ENCODE data around the gene RBBP4. TPM values are rescaled to one million over a fixed set of nuclear protein-coding genes. Genes with fewer than 3 reads are reported as not detected.
"Not testable (repeated sequence)": the region's sequence is repeated elsewhere in the genome, so short reads cannot be mapped to it uniquely, and the experiment has no call there.

Gene RBBP4
- total RNA-seq, 1 experiment from 2014 or later = 279 TPM

DNA sequence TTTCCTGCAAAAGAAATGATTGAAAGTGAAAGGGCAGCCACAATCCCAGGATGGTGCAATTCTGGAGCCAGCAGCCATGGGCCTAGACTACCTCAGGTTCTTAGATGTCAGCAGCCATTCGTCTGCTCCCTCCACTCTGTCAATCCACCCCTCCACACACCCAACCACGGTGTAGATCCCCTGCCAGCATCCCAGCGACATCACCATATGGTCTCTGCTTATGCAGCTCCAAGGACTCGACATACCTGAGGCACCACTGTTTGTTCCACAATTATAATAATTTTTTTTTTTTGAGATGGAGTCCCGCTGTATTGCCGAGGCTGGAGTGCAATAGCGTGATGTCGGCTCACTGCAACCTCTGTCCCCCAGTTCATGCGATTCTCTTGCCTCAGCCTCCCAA lies 45.0 kb downstream of the RBBP4 start:
- no peak overlapping the region for H3K4me2 ChIP-seq (ENCODE audit: low read length)
- POLR2A ChIA-PET = no interaction called here
- no peaks in the 10 kb centered on the region for H4K20me1 ChIP-seq (ENCODE audit: insufficient read depth)
- H3K4me3 ChIP-seq (replicated peaks in 1 of 2; ENCODE audit: low read depth in 1 of 2, low read length in 2 of 2) = no peak overlapping the region
- no peaks in the 10 kb centered on the region for H3K79me2 ChIP-seq (ENCODE audit: insufficient read depth, low read length)
- CTCF ChIA-PET = interaction anchor here (1.1 kb wide), 1 partner anchor 16 kb away, joined by 3 read pairs; no protein-coding TSS in a partner anchor
- no peaks in the 10 kb centered on the region for H3K27me3 ChIP-seq (ENCODE audit: insufficient read depth, low read length)
- RAD21 ChIA-PET (ENCODE audit: low non-redundant PET in 1 of 2, low total read pairs in 2 of 2, uncharacterized antibody in 2 of 2, unreplicated experiment in 2 of 2) = no interaction called here
- no peak for ATAC-seq
- no peak overlapping the region for H3K9ac ChIP-seq (ENCODE audit: low read length)
- no peak overlapping the region for H3K27ac ChIP-seq (ENCODE audit: low read depth, low read length)
- H2AFZ ChIP-seq (ENCODE audit: low read depth, low read length, poor library complexity, severe bottlenecking) = no peak overlapping the region
- peaks cover 9 to 13% of the 10 kb centered on the region in 2 experiments for H3K4me1 ChIP-seq (ENCODE audit: control insufficient read depth in 1 of 2, insufficient read depth in 2 of 2, low read length in 2 of 2)
- H3K36me3 ChIP-seq (ENCODE audit: control insufficient read depth in 1 of 2, insufficient read depth in 2 of 2, low read length in 2 of 2) = no peaks in the 10 kb centered on the region
- BruUV-seq (replicated peaks) = no TSS peak
- intact Hi-C loops (cut with micrococcal nuclease) = no loop called here
- no peaks in the 10 kb centered on the region for H3K9me2 ChIP-seq (ENCODE audit: insufficient read depth)
- no peaks in the 10 kb centered on the region for H3K9me3 ChIP-seq (ENCODE audit: control insufficient read depth in 1 of 2, insufficient read depth in 1 of 2, low read depth in 1 of 2, low read length in 2 of 2)
- no peak for TF ChIP-seq RAD21 (IDR thresholded peaks at IDR 0.05; ENCODE audit: low read depth)
- no peak for DNase-seq (ENCODE audit: low read depth, low spot score)

DNA sequence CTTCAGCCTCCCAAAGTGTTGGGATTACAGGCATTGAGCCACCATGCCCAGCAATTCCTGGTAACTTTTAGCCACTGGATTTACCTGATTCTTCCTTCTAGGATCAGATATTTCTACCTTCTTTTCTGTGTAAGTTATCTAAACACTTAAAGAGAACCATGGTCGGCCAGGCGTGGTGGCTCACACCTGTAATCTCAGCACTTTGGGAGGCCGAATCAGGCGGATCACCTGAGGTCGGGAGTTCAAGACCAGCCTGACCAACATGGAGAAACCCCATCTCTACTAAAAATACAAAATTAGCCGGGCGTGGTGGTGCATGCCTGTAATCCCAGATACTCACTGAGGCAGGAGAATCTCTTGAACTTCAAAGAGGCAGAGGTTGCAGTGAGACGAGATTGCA lies 46.0 kb downstream of the RBBP4 start:
- H3K27ac ChIP-seq (ENCODE audit: low read depth, low read length); ATAC-seq; DNase-seq (ENCODE audit: low read depth, low spot score); BruUV-seq (replicated peaks); H3K79me2 ChIP-seq (ENCODE audit: insufficient read depth, low read length); RAD21 ChIA-PET (ENCODE audit: low non-redundant PET in 1 of 2, low total read pairs in 2 of 2, uncharacterized antibody in 2 of 2, unreplicated experiment in 2 of 2); intact Hi-C loops (cut with micrococcal nuclease); H3K36me3 ChIP-seq (ENCODE audit: control insufficient read depth in 1 of 2, insufficient read depth in 2 of 2, low read length in 2 of 2); H4K20me1 ChIP-seq (ENCODE audit: insufficient read depth); H3K4me3 ChIP-seq (replicated peaks in 1 of 2; ENCODE audit: low read depth in 1 of 2, low read length in 2 of 2); H3K9me2 ChIP-seq (ENCODE audit: insufficient read depth); H3K27me3 ChIP-seq (ENCODE audit: insufficient read depth, low read length); H3K4me2 ChIP-seq (ENCODE audit: low read length); H3K9ac ChIP-seq (ENCODE audit: low read length); H3K9me3 ChIP-seq (ENCODE audit: control insufficient read depth in 1 of 2, insufficient read depth in 1 of 2, low read depth in 1 of 2, low read length in 2 of 2); POLR2A ChIA-PET; H2AFZ ChIP-seq (ENCODE audit: low read depth, low read length, poor library complexity, severe bottlenecking): not testable (repeated sequence)
- CTCF ChIA-PET = interaction anchor here (0.6 kb wide), 1 partner anchor 20 kb away, joined by 3 read pairs; no protein-coding TSS in a partner anchor
- H3K4me1 ChIP-seq (ENCODE audit: control insufficient read depth in 1 of 2, insufficient read depth in 2 of 2, low read length in 2 of 2) = peaks cover 17 to 19% of the 10 kb centered on the region in 2 experiments

DNA sequence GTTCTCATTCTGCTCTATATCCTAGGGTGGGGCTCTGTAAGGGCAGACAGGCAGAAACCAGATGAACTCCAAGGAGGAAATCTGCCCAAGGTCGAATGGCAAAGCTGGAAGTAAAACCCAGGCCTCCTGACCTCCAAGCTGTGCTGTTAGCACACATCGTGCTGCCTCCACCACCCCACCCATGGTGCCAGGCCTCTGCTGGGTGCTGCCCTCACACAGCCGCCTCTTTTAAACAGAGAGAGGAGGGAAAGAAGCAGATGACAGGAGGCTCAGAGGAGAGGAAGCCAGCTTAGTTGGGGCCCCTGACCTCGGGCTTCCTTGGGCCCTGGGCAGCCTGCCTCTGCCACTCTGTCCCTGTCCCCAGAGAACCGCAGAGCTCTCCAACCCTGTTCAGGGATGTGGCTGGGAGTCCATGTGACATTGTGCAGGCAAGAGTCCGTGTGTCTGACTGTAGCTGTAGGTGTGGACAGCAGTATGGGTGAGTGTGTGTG lies 50.5 kb downstream of the RBBP4 start:
- peak; percentile 3; the same call in 1 of the 2 replicates for ATAC-seq
- DNase-seq (ENCODE audit: low read depth, low spot score) = no peak
- H2AFZ ChIP-seq (ENCODE audit: low read depth, low read length, poor library complexity, severe bottlenecking) = no peak overlapping the region
- intact Hi-C loops (cut with micrococcal nuclease) = no loop called here
- no TSS peak for BruUV-seq (replicated peaks)
- TF ChIP-seq ZFX (IDR thresholded peaks at IDR 0.05) (no peak), FOSL1 (IDR thresholded peaks at IDR 0.05; ENCODE audit: low read depth) (no peak), EZH2phosphoT487 (IDR thresholded peaks at IDR 0.05; ENCODE audit: borderline replicate concordance) (no peak), ATF3 (IDR thresholded peaks at IDR 0.05) (no peak), CEBPB (IDR thresholded peaks at IDR 0.05; ENCODE audit: low read depth) (no peak)
- TF ChIP-seq, protein P1, sequence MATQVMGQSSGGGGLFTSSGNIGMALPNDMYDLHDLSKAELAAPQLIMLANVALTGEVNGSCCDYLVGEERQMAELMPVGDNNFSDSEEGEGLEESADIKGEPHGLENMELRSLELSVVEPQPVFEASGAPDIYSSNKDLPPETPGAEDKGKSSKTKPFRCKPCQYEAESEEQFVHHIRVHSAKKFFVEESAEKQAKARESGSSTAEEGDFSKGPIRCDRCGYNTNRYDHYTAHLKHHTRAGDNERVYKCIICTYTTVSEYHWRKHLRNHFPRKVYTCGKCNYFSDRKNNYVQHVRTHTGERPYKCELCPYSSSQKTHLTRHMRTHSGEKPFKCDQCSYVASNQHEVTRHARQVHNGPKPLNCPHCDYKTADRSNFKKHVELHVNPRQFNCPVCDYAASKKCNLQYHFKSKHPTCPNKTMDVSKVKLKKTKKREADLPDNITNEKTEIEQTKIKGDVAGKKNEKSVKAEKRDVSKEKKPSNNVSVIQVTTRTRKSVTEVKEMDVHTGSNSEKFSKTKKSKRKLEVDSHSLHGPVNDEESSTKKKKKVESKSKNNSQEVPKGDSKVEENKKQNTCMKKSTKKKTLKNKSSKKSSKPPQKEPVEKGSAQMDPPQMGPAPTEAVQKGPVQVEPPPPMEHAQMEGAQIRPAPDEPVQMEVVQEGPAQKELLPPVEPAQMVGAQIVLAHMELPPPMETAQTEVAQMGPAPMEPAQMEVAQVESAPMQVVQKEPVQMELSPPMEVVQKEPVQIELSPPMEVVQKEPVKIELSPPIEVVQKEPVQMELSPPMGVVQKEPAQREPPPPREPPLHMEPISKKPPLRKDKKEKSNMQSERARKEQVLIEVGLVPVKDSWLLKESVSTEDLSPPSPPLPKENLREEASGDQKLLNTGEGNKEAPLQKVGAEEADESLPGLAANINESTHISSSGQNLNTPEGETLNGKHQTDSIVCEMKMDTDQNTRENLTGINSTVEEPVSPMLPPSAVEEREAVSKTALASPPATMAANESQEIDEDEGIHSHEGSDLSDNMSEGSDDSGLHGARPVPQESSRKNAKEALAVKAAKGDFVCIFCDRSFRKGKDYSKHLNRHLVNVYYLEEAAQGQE (IDR thresholded peaks at IDR 0.05; ENCODE audit: low read depth) = no peak
- TF ChIP-seq, protein P2, sequence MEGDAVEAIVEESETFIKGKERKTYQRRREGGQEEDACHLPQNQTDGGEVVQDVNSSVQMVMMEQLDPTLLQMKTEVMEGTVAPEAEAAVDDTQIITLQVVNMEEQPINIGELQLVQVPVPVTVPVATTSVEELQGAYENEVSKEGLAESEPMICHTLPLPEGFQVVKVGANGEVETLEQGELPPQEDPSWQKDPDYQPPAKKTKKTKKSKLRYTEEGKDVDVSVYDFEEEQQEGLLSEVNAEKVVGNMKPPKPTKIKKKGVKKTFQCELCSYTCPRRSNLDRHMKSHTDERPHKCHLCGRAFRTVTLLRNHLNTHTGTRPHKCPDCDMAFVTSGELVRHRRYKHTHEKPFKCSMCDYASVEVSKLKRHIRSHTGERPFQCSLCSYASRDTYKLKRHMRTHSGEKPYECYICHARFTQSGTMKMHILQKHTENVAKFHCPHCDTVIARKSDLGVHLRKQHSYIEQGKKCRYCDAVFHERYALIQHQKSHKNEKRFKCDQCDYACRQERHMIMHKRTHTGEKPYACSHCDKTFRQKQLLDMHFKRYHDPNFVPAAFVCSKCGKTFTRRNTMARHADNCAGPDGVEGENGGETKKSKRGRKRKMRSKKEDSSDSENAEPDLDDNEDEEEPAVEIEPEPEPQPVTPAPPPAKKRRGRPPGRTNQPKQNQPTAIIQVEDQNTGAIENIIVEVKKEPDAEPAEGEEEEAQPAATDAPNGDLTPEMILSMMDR (IDR thresholded peaks at IDR 0.05 in 2 of 3, conservative IDR thresholded peaks at IDR 0.05 in 1 of 3; ENCODE audit: borderline replicate concordance in 1 of 3, insufficient read depth in 1 of 3, low read depth in 2 of 3, low read length in 2 of 3) = no peak
- H4K20me1 ChIP-seq (ENCODE audit: insufficient read depth) = no peaks in the 10 kb centered on the region
- ChIA-PET POLR2A (no interaction called here), CTCF (no interaction called here), RAD21 (ENCODE audit: low non-redundant PET in 1 of 2, low total read pairs in 2 of 2, uncharacterized antibody in 2 of 2, unreplicated experiment in 2 of 2) (no interaction called here)
- no peaks in the 10 kb centered on the region for H3K79me2 ChIP-seq (ENCODE audit: insufficient read depth, low read length)
- no peaks in the 10 kb centered on the region for H3K27me3 ChIP-seq (ENCODE audit: insufficient read depth, low read length)
- H3K9me3 ChIP-seq (ENCODE audit: control insufficient read depth in 1 of 2, insufficient read depth in 1 of 2, low read depth in 1 of 2, low read length in 2 of 2) = no peaks in the 10 kb centered on the region
- no peaks in the 10 kb centered on the region for H3K36me3 ChIP-seq (ENCODE audit: control insufficient read depth in 1 of 2, insufficient read depth in 2 of 2, low read length in 2 of 2)
- H3K9me2 ChIP-seq (ENCODE audit: insufficient read depth) = no peaks in the 10 kb centered on the region
- no peak overlapping the region; the same call in 1 of the 2 replicates for H3K27ac ChIP-seq (ENCODE audit: low read depth, low read length)
- H3K4me2 ChIP-seq (ENCODE audit: low read length) = peak overlapping the region; percentile 100
- no peak overlapping the region; a peak in 1 of 4 replicates for H3K4me3 ChIP-seq (replicated peaks in 1 of 2; ENCODE audit: low read depth in 1 of 2, low read length in 2 of 2)
- no peak overlapping the region for H3K9ac ChIP-seq (ENCODE audit: low read length)
- peaks cover 13 to 27% of the 10 kb centered on the region in 2 experiments for H3K4me1 ChIP-seq (ENCODE audit: control insufficient read depth in 1 of 2, insufficient read depth in 2 of 2, low read length in 2 of 2)

All from HCT116 (cell line).